ENCODE measurements around the gene CIB4. TPM values are rescaled to one million over a fixed set of nuclear protein-coding genes. Genes with fewer than 3 reads are reported as not detected.

CIB4 gene
- total RNA-seq, 1 donor from 2014 or later, result not detected

DNA sequence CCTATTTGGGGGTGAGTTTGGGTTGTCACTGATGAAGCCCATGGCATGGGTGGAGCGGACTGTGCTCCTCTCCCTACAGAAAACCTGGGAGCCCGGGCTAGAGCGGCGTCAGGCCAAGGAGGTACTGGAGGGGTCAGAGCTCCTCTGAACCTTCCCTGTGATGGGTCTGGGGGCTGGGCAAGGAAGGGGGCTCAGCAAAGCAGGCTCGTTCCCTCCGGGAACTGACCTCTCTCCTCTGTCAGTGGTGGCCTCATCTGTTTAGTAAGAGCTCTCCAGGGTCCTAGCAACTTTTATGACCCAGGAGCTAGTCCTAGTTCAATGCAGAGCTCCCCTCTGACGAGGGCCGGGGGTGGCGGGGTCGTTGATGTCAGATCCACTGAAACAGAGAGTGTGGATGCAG, 100.9 kb downstream of the CIB4 start:
- DNase-seq (ENCODE audit: low read depth), result no peak
- TF ChIP-seq, protein P1, sequence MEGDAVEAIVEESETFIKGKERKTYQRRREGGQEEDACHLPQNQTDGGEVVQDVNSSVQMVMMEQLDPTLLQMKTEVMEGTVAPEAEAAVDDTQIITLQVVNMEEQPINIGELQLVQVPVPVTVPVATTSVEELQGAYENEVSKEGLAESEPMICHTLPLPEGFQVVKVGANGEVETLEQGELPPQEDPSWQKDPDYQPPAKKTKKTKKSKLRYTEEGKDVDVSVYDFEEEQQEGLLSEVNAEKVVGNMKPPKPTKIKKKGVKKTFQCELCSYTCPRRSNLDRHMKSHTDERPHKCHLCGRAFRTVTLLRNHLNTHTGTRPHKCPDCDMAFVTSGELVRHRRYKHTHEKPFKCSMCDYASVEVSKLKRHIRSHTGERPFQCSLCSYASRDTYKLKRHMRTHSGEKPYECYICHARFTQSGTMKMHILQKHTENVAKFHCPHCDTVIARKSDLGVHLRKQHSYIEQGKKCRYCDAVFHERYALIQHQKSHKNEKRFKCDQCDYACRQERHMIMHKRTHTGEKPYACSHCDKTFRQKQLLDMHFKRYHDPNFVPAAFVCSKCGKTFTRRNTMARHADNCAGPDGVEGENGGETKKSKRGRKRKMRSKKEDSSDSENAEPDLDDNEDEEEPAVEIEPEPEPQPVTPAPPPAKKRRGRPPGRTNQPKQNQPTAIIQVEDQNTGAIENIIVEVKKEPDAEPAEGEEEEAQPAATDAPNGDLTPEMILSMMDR (conservative IDR thresholded peaks at IDR 0.05; ENCODE audit: low read depth, low read length), result no peak
- H3K4me3 ChIP-seq (ENCODE audit: low read depth, low read length), result no peak overlapping the region

DNA sequence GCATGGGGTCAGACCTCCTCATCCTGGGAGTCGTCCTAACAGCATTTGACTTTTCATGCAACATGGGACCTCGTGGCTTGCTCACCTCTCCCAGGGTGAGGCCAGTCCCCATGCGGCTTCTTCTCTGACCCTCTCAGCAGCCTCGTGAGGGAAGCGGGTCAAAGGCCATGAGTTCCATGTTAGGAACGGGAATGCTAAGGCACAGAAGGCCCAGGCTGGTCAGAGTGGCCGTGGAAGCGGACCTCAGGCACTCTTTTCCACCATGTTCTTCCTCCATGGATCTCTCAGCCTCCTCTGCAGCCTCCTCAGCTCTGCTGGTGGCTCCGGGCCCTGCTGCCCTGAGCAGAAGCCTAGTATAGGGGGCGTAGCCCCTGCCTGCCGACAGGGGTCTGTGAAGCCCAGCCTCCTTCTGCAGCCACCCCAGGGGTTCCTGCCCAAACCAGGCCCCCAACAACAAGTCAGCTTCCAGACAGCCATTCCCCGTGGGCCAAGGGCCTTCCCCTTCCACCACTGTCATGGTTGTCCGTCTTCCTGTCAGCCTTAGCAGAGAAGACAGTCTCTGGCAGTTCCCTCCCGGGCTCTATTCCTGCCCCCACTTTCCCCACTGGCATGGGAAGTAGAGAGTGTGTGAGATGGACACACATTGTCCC, 103.2 kb downstream of the CIB4 start:
- no peak for DNase-seq (ENCODE audit: low read depth)
- TF ChIP-seq, protein P1 (conservative IDR thresholded peaks at IDR 0.05; ENCODE audit: low read depth, low read length), result no peak

DNA sequence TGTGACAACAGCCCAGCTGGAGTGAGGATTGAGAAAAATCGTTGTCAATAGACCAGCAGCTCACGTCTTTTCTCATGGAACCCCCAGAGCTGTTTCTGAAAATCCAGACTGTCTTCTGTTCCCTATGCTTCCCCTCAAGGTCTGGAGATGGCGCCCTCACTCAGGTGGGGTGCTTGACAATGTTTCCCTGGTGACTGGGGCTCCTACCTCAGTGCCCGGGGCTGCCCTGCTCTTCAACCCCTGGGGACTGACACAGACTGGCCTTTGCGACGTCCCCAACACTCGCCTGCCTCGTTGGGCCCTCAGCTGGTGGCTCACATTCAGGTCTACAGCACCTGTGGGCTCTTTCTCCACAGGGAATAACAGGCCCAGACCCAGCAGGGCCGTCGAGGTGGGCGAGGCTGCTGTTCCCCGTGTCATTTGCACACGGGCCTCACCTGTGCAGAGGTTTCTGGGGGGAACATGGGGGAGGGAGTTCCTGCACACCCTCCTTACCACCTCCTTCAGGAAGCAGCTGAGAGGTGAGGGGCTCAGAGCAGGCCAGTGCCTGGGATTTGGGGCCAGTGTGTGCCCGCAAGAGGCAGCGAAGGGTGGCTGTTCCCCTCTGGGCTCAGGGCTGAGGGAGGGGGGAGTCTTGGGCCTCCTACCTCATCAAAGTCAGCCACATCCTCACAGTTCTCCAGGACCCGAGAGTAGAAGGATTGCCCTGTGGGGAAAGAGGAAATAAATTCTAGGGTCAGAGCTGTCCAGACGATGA, 103.9 kb downstream of the CIB4 start:
- TF ChIP-seq, protein P1 (conservative IDR thresholded peaks at IDR 0.05; ENCODE audit: low read depth, low read length), result no peak
- no peak for DNase-seq (ENCODE audit: low read depth)
- H3K4me3 ChIP-seq (ENCODE audit: low read depth, low read length), result no peak overlapping the region

More for the DNA sequence above, 103.2 kb downstream of the CIB4 start:
- H3K4me3 ChIP-seq (ENCODE audit: low read depth, low read length), result no peak overlapping the region

DNA sequence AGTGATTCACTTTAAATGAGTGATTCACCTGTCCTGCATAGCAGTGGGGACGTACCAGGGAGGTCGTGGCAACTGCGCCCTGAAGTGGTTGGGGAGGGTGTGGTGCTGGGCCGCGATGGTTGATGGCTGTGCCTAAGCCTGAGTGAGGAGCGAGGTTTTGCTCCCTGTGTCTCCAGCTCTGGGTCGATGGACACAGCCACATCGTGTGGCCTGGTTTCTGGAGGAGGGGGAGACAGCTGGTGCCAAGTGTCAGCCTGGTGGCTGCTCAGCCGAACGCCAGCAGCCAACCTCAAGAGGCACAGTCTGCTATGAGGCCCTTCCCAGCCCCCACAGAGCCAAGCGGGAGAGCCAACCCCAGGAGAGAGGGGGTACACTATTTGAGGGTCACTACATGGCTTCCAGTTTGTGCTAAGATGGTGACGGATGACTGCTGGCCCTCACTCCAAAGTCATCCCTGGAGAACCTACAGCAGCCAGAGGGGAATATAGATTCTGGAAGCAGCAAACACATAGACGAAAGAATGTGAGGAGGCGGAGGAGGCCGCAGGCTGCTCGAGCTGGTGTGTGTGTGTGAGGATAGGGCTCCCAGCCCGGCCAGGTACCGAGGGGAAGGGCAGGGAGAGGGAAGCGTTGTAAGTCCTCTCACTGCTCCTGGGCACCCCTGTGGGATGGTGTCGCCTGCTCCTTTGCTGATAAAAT, 104.6 kb downstream of the CIB4 start:
- no peak overlapping the region for H3K4me3 ChIP-seq (ENCODE audit: low read depth, low read length)
- TF ChIP-seq, protein P1 (conservative IDR thresholded peaks at IDR 0.05; ENCODE audit: low read depth, low read length), result no peak
- DNase-seq (ENCODE audit: low read depth), result no peak

DNA sequence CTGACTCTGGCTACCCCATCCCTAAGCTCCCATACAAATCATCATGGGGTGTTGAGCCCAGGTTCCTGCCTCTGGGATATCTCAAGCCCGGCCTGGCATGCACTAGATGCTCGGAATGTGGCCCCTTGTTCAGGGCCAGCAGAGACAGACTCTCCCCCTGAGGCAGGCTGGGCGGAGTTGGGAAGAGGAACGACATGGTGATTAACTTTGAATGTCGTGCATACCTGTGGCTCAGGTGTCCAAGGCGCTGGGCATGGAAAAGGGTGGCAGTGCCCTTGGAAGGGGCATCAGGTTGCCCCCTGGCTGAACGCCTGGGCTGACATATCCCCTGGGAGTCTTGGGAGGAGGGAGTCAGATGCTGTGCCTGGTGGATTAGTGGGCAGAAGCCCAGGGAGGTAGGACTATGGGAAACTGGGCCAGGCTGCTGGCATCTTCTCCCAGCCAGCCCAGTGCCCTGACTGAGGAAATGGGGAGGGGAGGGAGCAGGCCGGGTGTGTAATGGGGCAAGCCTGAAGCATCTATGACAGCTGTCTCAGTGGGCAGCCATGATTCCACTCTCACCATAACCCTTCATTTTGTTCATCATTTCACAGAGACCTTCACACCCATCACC, 105.4 kb downstream of the CIB4 start:
- TF ChIP-seq, protein P1 (conservative IDR thresholded peaks at IDR 0.05; ENCODE audit: low read depth, low read length), result no peak
- no peak for DNase-seq (ENCODE audit: low read depth)

DNA sequence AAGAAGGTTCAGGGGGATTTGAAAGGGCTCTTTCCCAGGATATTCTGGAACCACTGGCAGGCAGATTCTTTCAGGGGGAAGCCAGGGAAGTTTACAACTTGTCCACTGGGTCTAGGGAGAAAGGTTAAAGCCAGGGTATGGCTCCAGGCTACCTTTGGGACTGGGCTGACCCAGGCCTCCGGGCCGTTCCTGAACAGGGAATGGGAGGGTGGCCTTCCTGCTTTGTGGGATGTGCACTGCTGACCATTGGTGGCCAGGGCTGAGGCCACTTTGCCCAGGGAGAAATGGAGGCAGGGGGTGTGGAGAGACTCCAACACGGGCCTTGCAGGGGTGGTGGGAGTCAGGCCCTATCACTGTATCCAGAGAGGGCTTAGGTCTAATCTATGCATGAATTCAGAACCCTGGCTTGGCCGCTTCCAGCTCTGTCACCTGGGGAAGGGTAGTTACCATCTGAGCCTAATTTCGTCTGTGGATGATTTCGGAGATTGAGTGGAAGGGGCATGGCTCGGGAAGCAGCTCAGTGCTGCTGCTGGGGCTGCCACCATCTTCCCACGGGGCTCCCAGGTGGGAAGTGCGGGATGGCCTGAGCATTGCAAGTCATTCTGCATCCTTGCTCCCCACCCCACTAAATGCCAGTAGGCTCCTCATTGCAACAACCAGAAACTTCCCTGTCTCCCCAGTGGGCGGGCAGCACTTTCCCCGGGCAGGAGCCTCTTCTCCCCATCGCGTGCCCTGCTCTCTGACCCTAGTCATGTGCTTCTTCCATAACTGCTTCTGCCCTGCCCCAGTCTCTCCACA, 106.1 kb downstream of the CIB4 start:
- H3K4me3 ChIP-seq (ENCODE audit: low read depth, low read length), result no peak overlapping the region
- no peak for DNase-seq (ENCODE audit: low read depth)
- TF ChIP-seq, protein P1 (conservative IDR thresholded peaks at IDR 0.05; ENCODE audit: low read depth, low read length), result no peak

More for the DNA sequence above, 105.4 kb downstream of the CIB4 start:
- H3K4me3 ChIP-seq (ENCODE audit: low read depth, low read length), result no peak overlapping the region
